HL-60 (cell line): Measurements from ENCODE around the gene TGFBR1.

Experiments
- CTCF ChIP-seq: IDR thresholded peaks from one replicate; pipeline ENCODE4 v1.5.1; 2011; ENCODE audit warnings: low read length, control low read depth, inconsistent platforms; ENCODE audit not compliant: insufficient read depth
- POLR2AphosphoS5 ChIP-seq: IDR thresholded peaks from 2 replicates; pipeline ENCODE4 v1.6.1; 2012; ENCODE audit warnings: low read depth
- SPI1 ChIP-seq: IDR thresholded peaks from 2 replicates; pipeline ENCODE4 v1.6.1; 2012; ENCODE audit warnings: low read depth, mild to moderate bottlenecking, borderline replicate concordance

GRCh38 chr9:99104459-99105151, at the start of gene TGFBR1:
- TF ChIP-seq CTCF, result no peak
- peak; percentile 25; the same call in 1 of the 2 replicates for TF ChIP-seq SPI1
- no peak for TF ChIP-seq POLR2AphosphoS5
